Smooth muscle cell (in vitro differentiated cells): ENCODE measurements around the gene GATA1. TPM values are rescaled to one million over a fixed set of nuclear protein-coding genes. Genes with fewer than 3 reads are reported as not detected.
A peak's percentile ranks its signal among the peaks of the same experiment; 100 is the strongest.

Experiments used
- DNase-seq: peaks from one replicate; lab custom pipeline; 2025; ENCODE audit not compliant: unreplicated experiment; lab: John Stamatoyannopoulos, UW
- H2AFZ ChIP-seq: fragments of 200-600 bp; sonication (generic); 2 replicates; pipeline ENCODE4 v1.6.0; 2016; ENCODE audit warnings: antibody characterized with exemption, low read depth, mild to moderate bottlenecking
- H3F3A ChIP-seq: fragments of 200-600 bp; sonication (generic); 2 replicates; pipeline ENCODE4 v1.6.0; 2017; ENCODE audit warnings: antibody characterized with exemption, low read depth
- H3K27ac ChIP-seq: fragments of 200-600 bp; sonication (generic); 2 replicates; pipeline ENCODE4 v1.5.1; 2016; ENCODE audit warnings: low read depth, mild to moderate bottlenecking
- H3K27me3 ChIP-seq: fragments of 200-600 bp; sonication (generic); 2 replicates; pipeline ENCODE4 v1.6.1; 2016; ENCODE audit warnings: low read depth, mild to moderate bottlenecking
- H3K36me3 ChIP-seq: fragments of 200-600 bp; sonication (generic); 2 replicates; pipeline ENCODE4 v1.5.1; 2016; ENCODE audit warnings: low read depth
- H3K4me1 ChIP-seq: fragments of 200-600 bp; sonication (generic); 2 replicates; pipeline ENCODE4 v1.5.1; 2016; ENCODE audit warnings: low read depth
- H3K4me2 ChIP-seq: fragments of 200-600 bp; sonication (generic); 2 replicates; pipeline ENCODE4 v1.6.0; 2016; ENCODE audit warnings: mild to moderate bottlenecking
- H3K4me3 ChIP-seq: fragments of 200-600 bp; sonication (generic); 2 replicates; pipeline ENCODE4 v1.5.1; 2016; ENCODE audit warnings: mild to moderate bottlenecking
- H3K79me2 ChIP-seq: fragments of 200-600 bp; sonication (generic); 2 replicates; pipeline ENCODE4 v1.6.0; 2016; ENCODE audit warnings: low read depth, mild to moderate bottlenecking
- H3K9ac ChIP-seq: fragments of 200-600 bp; sonication (generic); 2 replicates; pipeline ENCODE4 v1.6.0; 2016; ENCODE audit warnings: low read depth
- H3K9me3 ChIP-seq: fragments of 200-600 bp; sonication (generic); replicated peaks from 2 replicates; pipeline ENCODE4 v1.5.1; 2016; ENCODE audit warnings: low read depth
- H4K20me1 ChIP-seq: fragments of 200-600 bp; sonication (generic); 2 replicates; pipeline ENCODE4 v1.6.0; 2016; ENCODE audit warnings: low read depth
- CTCF ChIP-seq: fragments of 200-600 bp; sonication (generic); IDR thresholded peaks from 2 replicates; pipeline ENCODE4 v1.5.1; 2017; ENCODE audit warnings: borderline replicate concordance, mild to moderate bottlenecking, antibody characterized with exemption; ENCODE audit not compliant: insufficient read depth, poor library complexity, severe bottlenecking
- WGBS: methylation state at CpG from one replicate; pipeline ENCODE4 v1.1.7; 2016; ENCODE audit warnings: low lambda C conversion rate; 5-methylcytosine and 5-hydroxymethylcytosine counted together
- polyA plus RNA-seq: library from polyadenylated mRNA; unstranded; fragments of >200 nt; fragmentation: Nextera tagmentation; extraction: Ambion mirVana; gene quantifications from 2 replicates; pipeline ENCODE4 v1.2.1, GENCODE V29; 2016
- small RNA-seq: library from RNA; depleted of rRNA; stranded (forward); fragments of <200 nt; gene quantifications from one replicate; pipeline ENCODE3, GENCODE V24; 2014
- total RNA-seq: library from RNA; depleted of rRNA; stranded (reverse); fragments of >200 nt; gene quantifications from 2 replicates; pipeline ENCODE4 v1.2.3, GENCODE V29; 2014

GATA1 gene
- total and polyA plus RNA-seq, 2 experiments from 2014 or later = not detected

- Histone ChIP-seq H3K27ac (no peak within 1 kb of the TSS), H2AFZ (no peak within 1 kb of the TSS), H4K20me1 (no peaks in the 10 kb centered on the region), H3K36me3 (no peaks in the 10 kb centered on the region), H3K79me2 (no peaks in the 10 kb centered on the region), H3K4me2 (peak within 1 kb of the TSS; percentile 79), H3K4me1 (no peaks in the 10 kb centered on the region), H3F3A (no peaks in the 10 kb centered on the region), H3K27me3 (peaks cover 55% of the 10 kb centered on the region), H3K4me3 (peak within 1 kb of the TSS; percentile 41), H3K9ac (no peak within 1 kb of the TSS), H3K9me3 (no peaks in the 10 kb centered on the region)
- 65% methylated on average over 18 of the region's 35 CpGs for WGBS
- TF ChIP-seq CTCF = no peak
- no peak for DNase-seq
Observed at GRCh38 chrX:48835524-48836329, 49.3 kb downstream of the GATA1 start, which contains the start of gene PCSK1N. PCSK1N (minus strand) TSS chrX:48835610; CDS start chrX:48835532, 78 bp downstream.

GRCh38 chrX:48839686-48840085, 53.3 kb downstream of the GATA1 start:
- no peak overlapping the region for H3K9ac ChIP-seq
- H2AFZ ChIP-seq = no peak overlapping the region
- no peaks in the 10 kb centered on the region for H3K36me3 ChIP-seq
- no peak overlapping the region for H3K27ac ChIP-seq
- no peak overlapping the region for H3K4me2 ChIP-seq
- no peaks in the 10 kb centered on the region for H3K4me1 ChIP-seq
- H4K20me1 ChIP-seq = no peaks in the 10 kb centered on the region
- TF ChIP-seq CTCF = no peak
- DNase-seq = no peak
- H3K9me3 ChIP-seq = no peaks in the 10 kb centered on the region
- no peak overlapping the region for H3K4me3 ChIP-seq
- H3F3A ChIP-seq = no peaks in the 10 kb centered on the region
- H3K27me3 ChIP-seq = peaks cover 17% of the 10 kb centered on the region
- no peaks in the 10 kb centered on the region for H3K79me2 ChIP-seq
- 84% methylated on average over 10 of the region's 10 CpGs for WGBS

Small RNA genes lying within 50 kb of the gene (small RNA-seq; reads per million reads assigned to genes)
- not detected for gene RNU6-29P

Other genes starting within 250 kb of the GATA1 start
- 3.8 and 4.5 TPM in 2 replicates for gene TBC1D25, start 246.9 kb upstream of the GATA1 start, total RNA-seq
- gene TBC1D25, start 246.9 kb upstream of the GATA1 start, polyA plus RNA-seq = 9.7 and 9.8 TPM in 2 replicates
- gene RBM3, start 212.1 kb upstream of the GATA1 start, total RNA-seq = 110 and 156 TPM in 2 replicates
- 111 and 116 TPM in 2 replicates for gene RBM3, start 212.1 kb upstream of the GATA1 start, polyA plus RNA-seq
- 46.9 and 55.3 TPM in 2 replicates for gene WDR13, start 189.1 kb upstream of the GATA1 start, total RNA-seq
- 113 and 133 TPM in 2 replicates for gene WDR13, start 189.1 kb upstream of the GATA1 start, polyA plus RNA-seq
- 0.54 and 2.5 TPM in 2 replicates for gene WAS, start 102.8 kb upstream of the GATA1 start, total RNA-seq
- gene WAS, start 102.8 kb upstream of the GATA1 start, polyA plus RNA-seq = 0.15 and 0.24 TPM in 2 replicates
- 2.6 and 2.7 TPM in 2 replicates for gene SUV39H1, start 89.9 kb upstream of the GATA1 start, total RNA-seq
- 5.6 and 7.7 TPM in 2 replicates for gene SUV39H1, start 89.9 kb upstream of the GATA1 start, polyA plus RNA-seq
- gene GLOD5, start 24.8 kb upstream of the GATA1 start, total RNA-seq = not detected in 2 replicates
- gene GLOD5, start 24.8 kb upstream of the GATA1 start, polyA plus RNA-seq = not detected in 2 replicates
- gene HDAC6, start 15.5 kb downstream of the GATA1 start, total RNA-seq = 46.0 and 76.1 TPM in 2 replicates
- 68.9 and 71.3 TPM in 2 replicates for gene HDAC6, start 15.5 kb downstream of the GATA1 start, polyA plus RNA-seq
- gene ERAS, start 39.9 kb downstream of the GATA1 start, total RNA-seq = not detected in 2 replicates
- gene ERAS, start 39.9 kb downstream of the GATA1 start, polyA plus RNA-seq = not detected in 2 replicates
- gene PCSK1N, start 49.0 kb downstream of the GATA1 start, total RNA-seq = 7.8 and 11.6 TPM in 2 replicates
- gene PCSK1N, start 49.0 kb downstream of the GATA1 start, polyA plus RNA-seq = 14.4 and 51.9 TPM in 2 replicates
- 68.6 and 78.8 TPM in 2 replicates for gene TIMM17B, start 111.2 kb downstream of the GATA1 start, total RNA-seq
- gene TIMM17B, start 111.2 kb downstream of the GATA1 start, polyA plus RNA-seq = 134 and 141 TPM in 2 replicates
- 17.0 and 20.6 TPM in 2 replicates for gene PQBP1, start 111.3 kb downstream of the GATA1 start, total RNA-seq
- gene PQBP1, start 111.3 kb downstream of the GATA1 start, polyA plus RNA-seq = 46.7 and 48.2 TPM in 2 replicates
- gene SLC35A2, start 125.1 kb downstream of the GATA1 start, total RNA-seq = 72.0 and 73.3 TPM in 2 replicates
- gene SLC35A2, start 125.1 kb downstream of the GATA1 start, polyA plus RNA-seq = 98.2 and 99.9 TPM in 2 replicates
- 7.6 and 9.4 TPM in 2 replicates for gene PIM2, start 132.4 kb downstream of the GATA1 start, total RNA-seq
- 7.4 and 8.7 TPM in 2 replicates for gene PIM2, start 132.4 kb downstream of the GATA1 start, polyA plus RNA-seq
- gene OTUD5, start 171.0 kb downstream of the GATA1 start, total RNA-seq = 30.7 and 36.1 TPM in 2 replicates
- gene OTUD5, start 171.0 kb downstream of the GATA1 start, polyA plus RNA-seq = 55.1 and 62.1 TPM in 2 replicates
- 0.94 and 1.2 TPM in 2 replicates for gene KCND1, start 185.3 kb downstream of the GATA1 start, total RNA-seq
- gene KCND1, start 185.3 kb downstream of the GATA1 start, polyA plus RNA-seq = 3.0 and 3.3 TPM in 2 replicates
- 10.0 and 13.9 TPM in 2 replicates for gene GRIPAP1, start 215.7 kb downstream of the GATA1 start, total RNA-seq
- 14.9 and 20.2 TPM in 2 replicates for gene GRIPAP1, start 215.7 kb downstream of the GATA1 start, polyA plus RNA-seq